Fibroblast of lung (primary cell): ENCODE data around the gene PFN1. TPM values are rescaled to one million over a fixed set of nuclear protein-coding genes. Genes with fewer than 3 reads are reported as not detected.
A peak's percentile ranks its signal among the peaks of the same experiment; 100 is the strongest.
"Not testable (repeated sequence)": the region's sequence is repeated elsewhere in the genome, so short reads cannot be mapped to it uniquely, and the experiment has no call there.

Source experiments
- DNase-seq, 2 donors: peaks; one replicate each; pipeline versions ENCODE4 v3.0.0 to v3.0.0-alpha.2; 2010; ENCODE audit warnings: low read depth in 2 of 2
- H2AFZ ChIP-seq: 2 replicates; pipeline ENCODE4 v1.5.1; 2012; ENCODE audit warnings: low read length, control low read depth, inconsistent platforms
- H3K27ac ChIP-seq: 2 replicates; pipeline ENCODE4 v1.5.1; 2011; ENCODE audit warnings: low read length, control low read depth; ENCODE audit not compliant: insufficient read depth
- H3K27me3 ChIP-seq: 2 replicates; pipeline ENCODE4 v1.5.1; 2011; ENCODE audit warnings: mild to moderate bottlenecking, low read length; ENCODE audit not compliant: control insufficient read depth, insufficient read depth
- H3K36me3 ChIP-seq: 2 replicates; pipeline ENCODE4 v1.5.1; 2011; ENCODE audit warnings: low read length; ENCODE audit not compliant: control insufficient read depth, insufficient read depth
- H3K4me1 ChIP-seq: 2 replicates; pipeline ENCODE4 v1.5.1; 2011; ENCODE audit warnings: low read length; ENCODE audit not compliant: control insufficient read depth, insufficient read depth; ENCODE audit errors: extremely low read depth
- H3K4me2 ChIP-seq: 2 replicates; pipeline ENCODE4 v1.5.1; 2011; ENCODE audit warnings: low read length, control low read depth; ENCODE audit not compliant: insufficient read depth; ENCODE audit errors: extremely low read depth
- H3K4me3 ChIP-seq, 4 experiments: fragments of 200-600 bp in 1 of 4; sonication (generic) in 1 of 4; replicated peaks in 1 of 4; 2 replicates each; pipeline ENCODE4 v1.5.1; 2011 to 2016; ENCODE audit warnings: low read length in 4 of 4, low read depth in 3 of 4, mild to moderate bottlenecking in 3 of 4, control low read depth in 2 of 4, inconsistent platforms in 1 of 4, mixed read lengths in 1 of 4; ENCODE audit not compliant: insufficient read depth in 1 of 4; ENCODE audit errors: control extremely low read depth in 1 of 4
- H3K79me2 ChIP-seq: 2 replicates; pipeline ENCODE4 v1.5.1; 2012; ENCODE audit warnings: mild to moderate bottlenecking, low read length, inconsistent platforms; ENCODE audit not compliant: control insufficient read depth, insufficient read depth
- H3K9ac ChIP-seq: 2 replicates; pipeline ENCODE4 v1.5.1; 2011; ENCODE audit warnings: mild to moderate bottlenecking, low read length, control low read depth; ENCODE audit not compliant: insufficient read depth
- H3K9me3 ChIP-seq: 2 replicates; pipeline ENCODE4 v1.5.1; 2012; ENCODE audit warnings: low read depth, low read length; ENCODE audit not compliant: control insufficient read depth, insufficient read depth
- H4K20me1 ChIP-seq: 2 replicates; pipeline ENCODE4 v1.5.1; 2011; ENCODE audit warnings: low read length; ENCODE audit not compliant: control insufficient read depth, insufficient read depth; ENCODE audit errors: extremely low read depth
- EZH2 ChIP-seq: IDR thresholded peaks from 2 replicates; pipeline ENCODE4 v1.5.1; 2012; ENCODE audit warnings: low read length, control low read depth, mild to moderate bottlenecking; ENCODE audit errors: missing control alignments
- polyA plus RNA-seq, 2 donors: library from polyadenylated mRNA; depleted of rRNA in 1 of 2; stranded (reverse) in 1 of 2; unstranded in 1 of 2; fragments of >200 nt; gene quantifications; 2 replicates each; pipeline ENCODE4 v1.2.1, GENCODE V29; 2011 to 2012; ENCODE audit warnings: missing spikeins in 1 of 2
- total RNA-seq: library from RNA; depleted of rRNA; stranded (reverse); fragments of >200 nt; gene quantifications from 2 replicates; pipeline ENCODE4 v1.2.1, GENCODE V29; 2014
- TF ChIP-seq, protein P1 (sequence below), 2 donors: IDR thresholded peaks in 1 of 2; conservative IDR thresholded peaks in 1 of 2; 1 replicate in 1 of 2; 2 replicates in 1 of 2; pipeline ENCODE4 v1.5.1; 2011 to 2012; ENCODE audit warnings: low read length in 2 of 2, control low read depth in 1 of 2, inconsistent platforms in 1 of 2, low read depth in 1 of 2, mild to moderate bottlenecking in 1 of 2

PFN1 gene
- total and polyA plus RNA-seq, 2 donors (not counting 1 experiment from before 2014, with no cell fraction given) = 422 to 870 TPM

DNA sequence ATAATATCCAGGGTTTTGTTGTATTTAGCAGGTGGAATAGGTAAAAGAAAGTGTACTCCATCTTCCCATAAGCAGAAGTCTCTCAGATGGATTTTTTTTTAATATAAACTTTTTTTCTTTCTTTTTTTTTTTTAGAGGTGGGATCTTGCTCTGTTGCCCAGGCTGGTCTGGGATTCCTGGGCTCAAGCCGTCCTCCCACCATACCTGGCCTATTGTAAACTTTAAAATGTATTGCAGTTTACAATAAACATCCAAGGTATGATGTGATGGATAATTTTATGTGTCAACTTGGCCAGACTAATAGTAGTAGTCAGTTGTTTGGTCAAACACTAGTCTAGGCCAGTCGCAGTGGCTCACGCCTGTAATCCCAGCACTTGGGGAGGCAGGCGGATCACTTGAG is 27.0 kb downstream of the PFN1 start:
- Histone ChIP-seq H3K27ac (no peak overlapping the region), H3K4me3 (no peak overlapping the region), H3K79me2 (no peaks in the 10 kb centered on the region), H3K9me3 (no peaks in the 10 kb centered on the region), H3K9ac (no peak overlapping the region), H3K27me3 (no peaks in the 10 kb centered on the region), H3K36me3 (no peaks in the 10 kb centered on the region), H3K4me2 (no peak overlapping the region), H4K20me1 (no peaks in the 10 kb centered on the region), H2AFZ (no peak overlapping the region), H3K4me1 (no peaks in the 10 kb centered on the region)
- DNase-seq = no peak
- TF ChIP-seq, protein P1, sequence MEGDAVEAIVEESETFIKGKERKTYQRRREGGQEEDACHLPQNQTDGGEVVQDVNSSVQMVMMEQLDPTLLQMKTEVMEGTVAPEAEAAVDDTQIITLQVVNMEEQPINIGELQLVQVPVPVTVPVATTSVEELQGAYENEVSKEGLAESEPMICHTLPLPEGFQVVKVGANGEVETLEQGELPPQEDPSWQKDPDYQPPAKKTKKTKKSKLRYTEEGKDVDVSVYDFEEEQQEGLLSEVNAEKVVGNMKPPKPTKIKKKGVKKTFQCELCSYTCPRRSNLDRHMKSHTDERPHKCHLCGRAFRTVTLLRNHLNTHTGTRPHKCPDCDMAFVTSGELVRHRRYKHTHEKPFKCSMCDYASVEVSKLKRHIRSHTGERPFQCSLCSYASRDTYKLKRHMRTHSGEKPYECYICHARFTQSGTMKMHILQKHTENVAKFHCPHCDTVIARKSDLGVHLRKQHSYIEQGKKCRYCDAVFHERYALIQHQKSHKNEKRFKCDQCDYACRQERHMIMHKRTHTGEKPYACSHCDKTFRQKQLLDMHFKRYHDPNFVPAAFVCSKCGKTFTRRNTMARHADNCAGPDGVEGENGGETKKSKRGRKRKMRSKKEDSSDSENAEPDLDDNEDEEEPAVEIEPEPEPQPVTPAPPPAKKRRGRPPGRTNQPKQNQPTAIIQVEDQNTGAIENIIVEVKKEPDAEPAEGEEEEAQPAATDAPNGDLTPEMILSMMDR (conservative IDR thresholded peaks at IDR 0.05 in 1 of 2, IDR thresholded peaks at IDR 0.05 in 1 of 2; ENCODE audit: low read depth in 1 of 2, low read length in 2 of 2) = no peak
- TF ChIP-seq EZH2 = no peak

DNA sequence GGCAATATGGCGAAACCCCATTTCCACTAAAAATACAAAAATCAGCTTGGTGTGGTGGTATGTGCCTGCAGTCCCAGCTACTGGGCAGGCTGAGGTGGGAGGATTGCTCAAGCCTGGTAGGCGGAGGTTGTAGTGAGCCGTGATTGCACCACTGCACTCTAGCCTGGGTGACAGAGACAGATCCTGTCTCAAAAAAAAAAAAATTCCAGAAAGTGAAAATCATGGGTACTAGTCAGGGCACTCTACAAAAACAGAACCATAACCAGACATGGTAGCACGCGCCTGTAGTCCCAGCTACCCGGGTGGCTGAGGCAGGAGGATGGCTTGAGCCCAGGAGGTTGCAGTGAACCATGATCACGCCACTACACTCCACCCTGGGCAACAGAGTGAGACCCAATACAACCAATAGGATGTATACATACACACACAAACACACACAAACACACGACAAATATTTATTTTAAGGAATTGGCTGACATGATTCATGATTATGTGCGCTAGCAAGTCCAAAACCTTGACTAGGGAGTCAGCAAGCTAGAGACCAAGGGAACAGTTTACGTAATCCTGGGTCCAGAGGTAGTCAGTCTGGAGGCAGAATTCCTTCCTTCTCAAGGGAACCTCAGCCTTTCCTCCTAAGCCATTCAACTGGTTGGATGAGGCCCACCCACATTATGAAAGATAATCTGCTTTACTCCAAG is 27.8 kb downstream of the PFN1 start:
- Histone ChIP-seq H3K36me3 (no peaks in the 10 kb centered on the region), H3K9ac (no peak overlapping the region), H2AFZ (no peak overlapping the region), H3K27me3 (no peaks in the 10 kb centered on the region), H3K4me2 (no peak overlapping the region), H3K4me1 (no peaks in the 10 kb centered on the region), H3K9me3 (no peaks in the 10 kb centered on the region), H4K20me1 (no peaks in the 10 kb centered on the region), H3K27ac (no peak overlapping the region), H3K79me2 (no peaks in the 10 kb centered on the region), H3K4me3 (no peak overlapping the region)
- TF ChIP-seq, protein P1 (conservative IDR thresholded peaks at IDR 0.05 in 1 of 2, IDR thresholded peaks at IDR 0.05 in 1 of 2; ENCODE audit: low read depth in 1 of 2, low read length in 2 of 2) = no peak
- no peak for TF ChIP-seq EZH2
- DNase-seq = peak in 1 of 2 donors; percentile 50

DNA sequence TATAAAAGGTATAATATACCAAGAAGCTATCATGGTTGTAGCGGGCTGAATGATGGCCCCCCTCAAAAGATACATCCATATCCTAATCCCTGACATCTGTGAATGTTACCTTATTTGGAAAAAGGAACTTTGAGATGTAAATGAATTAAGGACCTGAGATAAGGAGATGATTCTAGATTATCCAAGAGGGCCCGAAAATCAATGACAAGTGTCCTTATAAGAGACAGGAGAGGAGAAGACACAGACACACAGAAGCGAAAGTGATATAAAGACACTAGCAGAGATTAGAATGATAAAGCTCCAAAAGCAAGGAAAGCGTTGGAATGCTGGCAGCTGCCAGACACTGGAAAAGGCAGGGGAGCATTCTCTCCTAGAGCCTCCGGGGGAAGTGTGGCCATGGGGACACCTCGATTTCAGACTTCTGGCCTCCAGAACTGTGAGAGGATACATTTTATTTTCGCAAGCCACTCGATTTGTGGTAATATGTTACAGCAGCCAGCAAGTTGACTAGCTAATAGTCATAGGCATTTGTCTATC is 28.8 kb downstream of the PFN1 start:
- Histone ChIP-seq H2AFZ (peak overlapping the region; percentile 26), H3K4me2 (no peak overlapping the region), H4K20me1 (no peaks in the 10 kb centered on the region), H3K79me2 (no peaks in the 10 kb centered on the region), H3K9ac (no peak overlapping the region), H3K36me3 (no peaks in the 10 kb centered on the region), H3K27ac (no peak overlapping the region), H3K9me3 (no peaks in the 10 kb centered on the region), H3K4me3 (no peak overlapping the region), H3K4me1 (no peaks in the 10 kb centered on the region), H3K27me3 (no peaks in the 10 kb centered on the region)
- no peak for DNase-seq
- no peak for TF ChIP-seq EZH2
- TF ChIP-seq, protein P1 (conservative IDR thresholded peaks at IDR 0.05 in 1 of 2, IDR thresholded peaks at IDR 0.05 in 1 of 2; ENCODE audit: low read depth in 1 of 2, low read length in 2 of 2) = no peak

DNA sequence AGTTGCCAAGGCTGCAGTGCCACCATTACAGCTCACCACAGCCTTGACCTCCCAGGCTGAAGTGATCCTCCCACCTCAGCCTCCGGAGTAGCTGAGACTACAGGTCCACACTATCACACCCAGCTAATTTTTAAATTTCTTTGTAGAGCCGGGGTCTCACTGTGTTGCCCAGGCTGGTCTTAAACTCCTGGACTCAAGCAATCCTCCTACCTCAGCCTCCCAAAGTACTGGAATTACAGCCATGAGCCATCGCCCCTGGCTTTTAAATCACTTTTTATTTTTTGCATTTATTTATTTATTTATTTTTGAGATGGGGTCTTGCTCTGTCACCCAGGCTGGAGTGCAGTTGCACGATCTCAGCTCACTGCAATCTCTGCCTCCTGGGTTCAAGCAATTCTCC is 33.8 kb downstream of the PFN1 start:
- H3K4me3 ChIP-seq, H3K79me2 ChIP-seq: not testable (repeated sequence)

More for the DNA sequence above, 33.8 kb downstream of the PFN1 start:
- H3K4me2 ChIP-seq, H3K9ac ChIP-seq, H4K20me1 ChIP-seq, H2AFZ ChIP-seq, DNase-seq, H3K9me3 ChIP-seq, H3K27ac ChIP-seq, H3K27me3 ChIP-seq, H3K36me3 ChIP-seq, H3K4me1 ChIP-seq: not testable (repeated sequence)
